GM08714 (cell line): Measurements from ENCODE around the gene DDX19B.

Experiments
- H3K4me3 ChIP-seq: fragments of 200-500 bp; sonication (Bioruptor generic); 2 replicates; pipeline ENCODE4 v1.5.1; 2014; ENCODE audit warnings: mild to moderate bottlenecking, low read length, inconsistent platforms
- ZNF274 ChIP-seq: IDR thresholded peaks from 2 replicates; pipeline ENCODE4 v1.6.1; 2012; ENCODE audit warnings: mild to moderate bottlenecking, low read depth, low read length

The DDX19B gene

GRCh38 chr16:70370924-70371323 lies 71.9 kb downstream of the DDX19B start:
- TF ChIP-seq ZNF274: no peak

GRCh38 chr16:70372921-70373728 lies 74.1 kb downstream of the DDX19B start:
- no peak for TF ChIP-seq ZNF274

More at GRCh38 chr16:70370924-70371323, 71.9 kb downstream of the DDX19B start:
- H3K4me3 ChIP-seq: no peak overlapping the region

GRCh38 chr16:70374213-70374612 lies 75.2 kb downstream of the DDX19B start:
- H3K4me3 ChIP-seq: no peak overlapping the region
- TF ChIP-seq ZNF274: no peak

More at GRCh38 chr16:70372921-70373728, 74.1 kb downstream of the DDX19B start:
- H3K4me3 ChIP-seq: no peak overlapping the region

- no peak for TF ChIP-seq ZNF274
- no peak overlapping the region for H3K4me3 ChIP-seq
These were observed 76.9 kb downstream of the DDX19B start for GRCh38 chr16:70375636-70376611.

- TF ChIP-seq ZNF274: no peak
- H3K4me3 ChIP-seq: no peak overlapping the region
These were observed 78.8 kb downstream of the DDX19B start for GRCh38 chr16:70377782-70378181.

GRCh38 chr16:70378869-70379493 lies 80.0 kb downstream of the DDX19B start:
- TF ChIP-seq ZNF274: no peak
- H3K4me3 ChIP-seq: no peak overlapping the region; the same call in 1 of the 2 replicates

GRCh38 chr16:70380248-70380918 lies 81.4 kb downstream of the DDX19B start:
- peak overlapping the region; percentile 92 for H3K4me3 ChIP-seq
- TF ChIP-seq ZNF274: no peak

- no peak for TF ChIP-seq ZNF274
- H3K4me3 ChIP-seq: peak overlapping the region; percentile 92
These were observed 82.1 kb downstream of the DDX19B start for GRCh38 chr16:70380919-70381603.

GRCh38 chr16:70381604-70382342 lies 82.8 kb downstream of the DDX19B start:
- H3K4me3 ChIP-seq: peak overlapping the region; percentile 59; the same call in 1 of the 2 replicates
- no peak for TF ChIP-seq ZNF274

GRCh38 chr16:70383421-70383960 lies 84.5 kb downstream of the DDX19B start:
- TF ChIP-seq ZNF274: no peak

More at GRCh38 chr16:70383421-70383960, 84.5 kb downstream of the DDX19B start:
- H3K4me3 ChIP-seq: no peak overlapping the region
